Neural cell (in vitro differentiated cells): Measurements from ENCODE around the gene LDLRAD4. TPM values are rescaled to one million over a fixed set of nuclear protein-coding genes. Genes with fewer than 3 reads are reported as not detected.
"Not testable (repeated sequence)": the region's sequence is repeated elsewhere in the genome, so short reads cannot be mapped to it uniquely, and the experiment has no call there.

ENCODE experiments used
- H2AFZ ChIP-seq: fragments of 200-600, 300-800 bp; sonication (generic), shearing (Covaris generic); 2 replicates; pipeline ENCODE4 v1.6.0; 2014; ENCODE audit warnings: low read depth, mild to moderate bottlenecking, antibody characterized with exemption, low read length, moderate library complexity
- H3F3A ChIP-seq: fragments of 200-600 bp; shearing (Covaris generic); 2 replicates; pipeline ENCODE4 v1.6.1; 2016; ENCODE audit warnings: mild to moderate bottlenecking, moderate library complexity, mixed read lengths, antibody characterized with exemption, low read length; ENCODE audit not compliant: insufficient read depth, poor library complexity, severe bottlenecking
- H3K27ac ChIP-seq: fragments of 200-600, 300-800 bp; sonication (generic), shearing (Covaris generic); 2 replicates; pipeline ENCODE4 v1.5.1; 2014; ENCODE audit warnings: mild to moderate bottlenecking, low read length, moderate library complexity
- H3K27me3 ChIP-seq: fragments of 300-800, 200-600 bp; sonication (generic), shearing (Covaris generic); 2 replicates; pipeline ENCODE4 v1.6.0; 2014; ENCODE audit warnings: mild to moderate bottlenecking, low read depth, low read length, moderate library complexity; ENCODE audit not compliant: insufficient read depth
- H3K36me3 ChIP-seq: fragments of 300-800, 200-600 bp; sonication (generic), shearing (Covaris generic); 2 replicates; pipeline ENCODE4 v1.5.1; 2014; ENCODE audit warnings: mild to moderate bottlenecking, antibody characterized with exemption, low read length, moderate library complexity; ENCODE audit not compliant: insufficient read depth
- H3K4me2 ChIP-seq: fragments of 300-800, 200-600 bp; sonication (generic), shearing (Covaris generic); 2 replicates; pipeline ENCODE4 v1.6.0; 2014; ENCODE audit warnings: mild to moderate bottlenecking, low read length
- H3K4me3 ChIP-seq: fragments of 300-800, 200-600 bp; sonication (generic), shearing (Covaris generic); 2 replicates; pipeline ENCODE4 v1.5.1; 2014; ENCODE audit warnings: mild to moderate bottlenecking, low read length, moderate library complexity
- H3K79me2 ChIP-seq: fragments of 200-600 bp; shearing (Covaris generic); replicated peaks from 2 replicates; pipeline ENCODE4 v1.6.0; 2014; ENCODE audit warnings: mild to moderate bottlenecking, low read length, moderate library complexity; ENCODE audit not compliant: insufficient read depth
- H3K9ac ChIP-seq: fragments of 300-800, 200-600 bp; sonication (generic), shearing (Covaris generic); 2 replicates; pipeline ENCODE4 v1.6.1; 2016; ENCODE audit warnings: mild to moderate bottlenecking, low read length, mixed read lengths
- H3K9me2 ChIP-seq: fragments of 200-600 bp; shearing (Covaris generic); 2 replicates; pipeline ENCODE4 v1.6.1; 2016; ENCODE audit warnings: mild to moderate bottlenecking, low read length, mixed read lengths; ENCODE audit not compliant: insufficient read depth
- H3K9me3 ChIP-seq: fragments of 200-600, 300-800 bp; sonication (generic), shearing (Covaris generic); 2 replicates; pipeline ENCODE4 v1.6.1; 2016; ENCODE audit warnings: mild to moderate bottlenecking, mixed run types, low read length, moderate library complexity, mixed read lengths
- H4K20me1 ChIP-seq: fragments of 200-600 bp; shearing (Covaris generic); 2 replicates; pipeline ENCODE4 v1.6.1; 2016; ENCODE audit warnings: mild to moderate bottlenecking, mixed run types; ENCODE audit not compliant: insufficient read depth
- CTCF ChIP-seq: fragments of 450-650 bp; IDR thresholded peaks from 2 replicates; pipeline ENCODE4 v1.5.1; 2014; ENCODE audit warnings: antibody characterized with exemption, mild to moderate bottlenecking, moderate library complexity; ENCODE audit not compliant: poor library complexity, severe bottlenecking
- EP300 ChIP-seq: fragments of 450-650 bp; conservative IDR thresholded peaks from 2 replicates; pipeline ENCODE4 v1.6.1; 2014; ENCODE audit warnings: antibody characterized with exemption, mild to moderate bottlenecking, moderate library complexity; ENCODE audit not compliant: poor library complexity, severe bottlenecking
- EZH2 ChIP-seq: fragments of 200-600, 300-800 bp; shearing (Covaris generic), sonication (generic); IDR thresholded peaks from 2 replicates; pipeline ENCODE4 v1.6.1; 2014; ENCODE audit warnings: antibody characterized with exemption, low read length, borderline replicate concordance, mild to moderate bottlenecking; ENCODE audit not compliant: insufficient read depth, poor library complexity, severe bottlenecking
- MXI1 ChIP-seq: fragments of 450-650 bp; conservative IDR thresholded peaks from 2 replicates; pipeline ENCODE4 v1.6.1; 2014; ENCODE audit warnings: antibody characterized with exemption, mild to moderate bottlenecking; ENCODE audit not compliant: poor library complexity, severe bottlenecking
- POLR2AphosphoS5 ChIP-seq: IDR thresholded peaks from 2 replicates; pipeline ENCODE4 v1.6.1; 2012
- RAD21 ChIP-seq: fragments of 450-650 bp; conservative IDR thresholded peaks from 2 replicates; pipeline ENCODE4 v1.6.1; 2014; ENCODE audit warnings: antibody characterized with exemption, mild to moderate bottlenecking, moderate library complexity
- REST ChIP-seq: IDR thresholded peaks from 2 replicates; pipeline ENCODE4 v1.6.1; 2012; ENCODE audit warnings: borderline replicate concordance
- SMC3 ChIP-seq: fragments of 450-650 bp; conservative IDR thresholded peaks from 2 replicates; pipeline ENCODE4 v1.6.1; 2014; ENCODE audit warnings: antibody characterized with exemption, mild to moderate bottlenecking, moderate library complexity; ENCODE audit not compliant: poor library complexity
- TAF1 ChIP-seq: IDR thresholded peaks from 2 replicates; pipeline ENCODE4 v1.6.1; 2012; ENCODE audit warnings: low read depth
- polyA plus RNA-seq: library from polyadenylated mRNA; depleted of rRNA; stranded (reverse); fragments of >200 nt; gene quantifications from 2 replicates; pipeline ENCODE4 v1.2.3, GENCODE V29; 2014

The LDLRAD4 gene
- polyA plus RNA-seq, 1 donor from 2014 or later: 3.7 TPM

DNA sequence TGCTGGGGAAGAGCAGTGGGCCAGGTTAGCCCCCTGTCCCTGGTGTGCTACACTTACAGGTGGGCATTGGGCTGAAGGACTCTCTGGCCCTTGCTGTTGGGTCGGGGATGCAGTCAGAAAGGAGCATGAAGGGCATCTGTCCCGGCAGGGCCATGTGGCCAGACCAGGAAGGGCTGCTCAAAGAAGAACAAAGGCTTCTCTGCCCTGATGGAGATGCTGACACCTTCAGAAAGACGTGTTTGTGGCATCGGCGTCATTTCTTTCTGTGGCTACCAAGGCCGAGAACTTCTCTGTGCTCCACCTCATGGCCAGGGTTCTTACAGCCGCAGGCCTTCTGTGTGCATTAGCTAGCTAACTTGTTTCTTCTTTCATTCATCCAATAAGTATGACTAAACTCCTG lies 268.7 kb downstream of the LDLRAD4 start:
- Histone ChIP-seq H3K9ac (no peak overlapping the region), H3K79me2 (no peaks in the 10 kb centered on the region), H3K9me3 (no peaks in the 10 kb centered on the region), H3K27me3 (no peaks in the 10 kb centered on the region), H4K20me1 (no peaks in the 10 kb centered on the region), H3K4me3 (no peak overlapping the region), H2AFZ (no peak overlapping the region), H3K4me2 (no peak overlapping the region), H3K9me2 (no peaks in the 10 kb centered on the region), H3K27ac (no peak overlapping the region), H3F3A (no peaks in the 10 kb centered on the region), H3K36me3 (no peaks in the 10 kb centered on the region)
- no peak for TF ChIP-seq EP300
- TF ChIP-seq REST: no peak
- no peak for TF ChIP-seq POLR2AphosphoS5
- no peak for TF ChIP-seq CTCF
- TF ChIP-seq TAF1: no peak
- no peak for TF ChIP-seq EZH2
- TF ChIP-seq MXI1: no peak
- TF ChIP-seq RAD21: no peak
- TF ChIP-seq SMC3: no peak

- Histone ChIP-seq H3F3A (no peaks in the 10 kb centered on the region), H3K36me3 (no peaks in the 10 kb centered on the region), H4K20me1 (no peaks in the 10 kb centered on the region), H3K9me3 (no peaks in the 10 kb centered on the region), H3K27me3 (no peaks in the 10 kb centered on the region), H3K79me2 (no peaks in the 10 kb centered on the region), H3K9ac (no peak overlapping the region), H3K4me3 (no peak overlapping the region), H2AFZ (no peak overlapping the region), H3K9me2 (no peaks in the 10 kb centered on the region), H3K4me2 (no peak overlapping the region), H3K27ac (no peak overlapping the region)
- TF ChIP-seq EP300: no peak
- TF ChIP-seq RAD21: no peak
- no peak for TF ChIP-seq CTCF
- TF ChIP-seq EZH2: no peak
- no peak for TF ChIP-seq TAF1
These were observed 269.8 kb downstream of the LDLRAD4 start for GRCh38 chr18:13488281-13488929.

- not testable (repeated sequence) for H3F3A ChIP-seq, H3K4me2 ChIP-seq, H3K9ac ChIP-seq, H3K4me3 ChIP-seq, H3K27me3 ChIP-seq, H3K9me3 ChIP-seq, H3K27ac ChIP-seq, H3K36me3 ChIP-seq, H3K79me2 ChIP-seq, H4K20me1 ChIP-seq, H2AFZ ChIP-seq, H3K9me2 ChIP-seq
These were observed 270.7 kb downstream of the LDLRAD4 start for GRCh38 chr18:13489303-13489702.
